Activated CD8-positive, alpha-beta memory T cell treated with anti-CD3 and anti-CD28 coated beads, Interleukin-2, amount 50 U/mL, for 4 hours (primary cell): ENCODE measurements around the gene PLCB2.

Experiments
- DNase-seq: peaks from one replicate; pipeline ENCODE4 v3.0.0-alpha.2; 2020

Gene PLCB2

DNA sequence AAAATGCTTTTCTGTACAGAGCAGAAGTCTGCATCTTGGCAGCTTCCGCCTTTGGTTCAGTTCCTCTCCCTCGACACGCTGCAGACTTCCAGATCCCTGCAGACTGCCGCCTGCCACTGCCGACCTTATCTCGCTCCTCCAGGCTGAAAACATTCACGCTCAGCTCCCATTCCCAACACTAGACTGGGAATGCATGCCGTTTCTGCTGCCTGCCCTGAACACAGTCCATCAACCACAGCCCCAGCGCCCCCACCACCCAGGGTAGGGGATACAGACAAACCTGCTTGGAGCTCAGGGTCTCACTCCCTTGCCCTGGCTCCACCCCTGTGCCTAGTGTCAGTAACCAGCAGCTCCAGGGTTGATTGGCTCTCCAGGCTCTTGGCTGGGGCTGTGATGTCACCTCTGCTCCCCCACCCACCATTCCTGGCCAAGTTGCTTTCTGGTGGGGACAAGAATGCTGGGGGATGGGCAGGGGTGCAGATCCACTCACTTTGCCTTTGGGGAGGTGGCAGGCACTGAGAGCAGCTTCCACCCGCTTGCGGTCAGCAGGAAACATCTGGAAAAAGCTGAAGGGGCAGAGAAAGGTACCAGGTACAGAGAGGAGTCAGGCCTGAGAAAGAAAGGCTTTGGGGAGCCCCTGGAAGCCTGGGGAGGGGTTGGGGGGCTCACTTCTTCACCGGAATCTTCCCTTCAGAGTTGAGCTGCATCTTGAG lies 6.1 kb downstream of the PLCB2 start:
- DNase-seq: no peak

DNA sequence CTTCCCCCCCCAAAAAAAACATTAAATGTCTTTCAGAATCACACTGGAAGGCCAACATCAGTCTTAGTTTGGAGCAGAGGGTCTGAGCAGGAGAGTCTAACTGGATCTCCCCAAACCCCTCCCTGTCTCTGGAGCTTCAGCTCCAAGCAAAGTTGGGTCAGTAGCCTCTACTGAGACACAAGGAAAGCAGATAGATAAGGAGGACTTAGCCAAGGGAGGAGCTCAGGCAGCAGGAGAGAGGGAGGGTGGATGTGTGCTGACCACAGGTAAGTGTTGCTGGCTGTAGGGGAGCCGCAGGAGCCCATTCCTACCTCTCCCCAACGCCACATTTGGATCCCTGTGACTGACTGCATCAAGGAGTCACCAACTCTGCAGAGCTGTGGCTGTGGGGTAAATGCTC lies 7.0 kb downstream of the PLCB2 start:
- no peak for DNase-seq

- DNase-seq: no peak
These were observed 7.4 kb downstream of the PLCB2 start for GRCh38 chr15:40300367-40300766.

DNA sequence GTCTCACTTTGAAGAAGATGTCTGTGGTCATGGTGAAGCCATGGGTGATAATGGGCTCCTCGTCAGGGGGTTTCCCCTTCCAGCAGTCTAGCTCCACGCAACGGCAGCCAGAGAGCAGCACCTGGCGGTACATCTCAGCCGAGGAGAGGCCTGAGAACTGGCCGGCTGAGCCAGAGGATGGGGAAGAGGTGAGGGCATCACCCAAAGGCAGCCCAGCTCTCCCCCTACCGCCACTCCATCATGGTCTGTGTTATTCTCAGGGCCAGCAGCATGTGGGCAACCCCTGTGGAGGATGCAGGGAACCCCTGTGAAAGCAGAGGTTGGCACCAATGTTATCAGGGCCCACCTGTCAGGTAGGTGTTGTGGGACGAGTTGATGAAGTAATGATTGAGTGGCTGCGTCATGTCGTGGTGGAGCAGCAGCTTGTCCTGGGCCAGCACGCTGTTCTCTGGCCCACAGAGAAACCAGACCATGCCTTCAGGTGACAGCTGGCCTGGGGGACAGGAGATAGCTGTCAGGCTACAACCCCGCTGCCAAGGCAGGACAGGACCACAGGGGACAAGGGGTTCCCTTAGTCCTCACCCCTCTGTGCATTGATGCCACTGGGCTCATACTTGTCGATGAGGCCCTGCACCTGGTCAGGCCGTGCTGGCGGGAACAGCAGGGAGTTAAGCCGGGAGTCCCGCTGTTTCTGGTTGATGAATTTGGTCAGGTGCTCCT lies 9.4 kb downstream of the PLCB2 start:
- DNase-seq: no peak

DNA sequence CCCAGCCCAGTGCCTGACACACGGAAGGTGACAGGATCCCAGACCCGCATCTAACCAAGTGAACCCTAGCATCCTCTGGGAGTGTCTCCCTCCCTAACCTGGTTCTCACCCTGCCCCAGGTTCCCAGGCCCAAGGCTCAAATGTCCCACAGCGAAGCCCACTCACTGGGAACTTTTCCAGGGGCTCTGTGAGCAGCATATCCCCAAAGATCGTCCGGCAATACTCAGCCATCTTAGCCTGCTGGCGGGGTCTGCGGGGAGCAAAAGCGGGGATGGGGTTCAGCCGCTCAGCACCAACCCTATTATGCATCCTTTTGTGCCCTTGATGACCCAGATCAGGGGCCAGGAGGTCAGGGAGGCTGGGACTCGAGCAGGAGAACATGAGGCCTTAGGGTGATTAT lies 10.4 kb downstream of the PLCB2 start:
- DNase-seq: no peak

DNA sequence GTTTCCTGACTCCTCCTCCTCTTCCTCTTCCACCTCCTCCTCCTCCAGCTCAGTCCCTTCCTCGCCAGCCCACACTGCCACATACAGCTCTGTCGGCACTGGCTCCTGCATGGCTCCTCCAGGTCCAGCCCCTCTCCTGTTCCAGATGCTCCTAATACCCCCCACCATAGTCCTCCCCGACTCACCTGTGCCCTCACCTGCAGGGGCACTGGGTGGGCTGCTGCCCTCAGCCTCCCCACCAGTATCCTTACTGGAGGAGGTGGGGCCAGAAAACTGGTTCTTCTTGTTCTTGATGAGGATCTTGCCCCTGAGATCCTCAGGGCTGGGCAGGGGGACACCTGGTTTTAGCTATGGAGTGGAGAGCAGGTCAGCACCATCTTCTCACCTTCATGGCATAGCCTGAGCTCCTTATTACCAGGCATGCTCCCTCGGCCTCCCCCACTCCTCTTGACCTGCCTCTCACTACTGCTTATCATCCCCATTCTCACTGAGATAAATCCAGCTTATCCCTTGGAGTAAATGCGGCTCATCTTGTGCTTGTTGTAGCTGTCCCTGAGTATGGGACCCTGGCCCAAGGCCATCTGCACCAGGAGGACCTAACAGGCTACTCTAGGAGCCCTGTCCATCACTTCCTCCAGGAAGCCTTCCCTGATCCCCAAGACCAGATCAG lies 11.0 kb downstream of the PLCB2 start:
- no peak for DNase-seq

DNA sequence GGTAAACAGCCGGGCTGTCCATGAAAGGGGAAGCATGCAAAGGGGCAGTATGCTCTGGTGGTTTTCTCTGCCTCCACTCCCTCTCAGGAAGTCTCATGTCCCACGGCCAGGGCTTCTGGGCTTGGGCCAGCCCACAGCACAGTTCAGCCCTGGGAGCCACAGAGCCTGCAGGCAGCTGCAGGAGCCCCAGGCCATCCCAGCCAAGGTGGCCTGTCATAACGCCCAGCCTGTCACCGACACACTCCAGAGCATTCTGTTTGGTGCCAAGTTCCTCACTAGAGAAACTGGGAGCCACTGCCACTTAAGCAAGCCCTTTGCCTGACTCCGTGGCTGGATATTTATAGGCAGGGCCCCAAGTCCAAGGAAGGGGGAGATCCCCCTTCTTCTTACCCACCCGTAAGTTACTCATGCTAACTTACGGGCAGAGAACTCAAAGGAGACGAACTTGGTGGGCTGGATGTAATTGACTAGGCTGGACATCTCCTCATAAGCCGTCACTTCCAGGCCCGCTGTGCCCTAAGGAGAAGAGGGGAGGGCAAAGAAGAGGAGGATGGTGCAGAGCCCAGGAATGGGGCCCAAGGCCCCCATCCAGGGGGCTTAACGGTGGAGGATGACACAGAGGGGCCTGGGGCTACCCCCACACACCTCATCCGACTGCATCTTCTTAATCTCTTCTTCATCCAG lies 11.7 kb downstream of the PLCB2 start:
- no peak for DNase-seq

GRCh38 chr15:40295297-40295696 lies 12.4 kb downstream of the PLCB2 start:
- no peak for DNase-seq

GRCh38 chr15:40293905-40294895 lies 13.5 kb downstream of the PLCB2 start:
- DNase-seq: no peak

GRCh38 chr15:40293006-40293405 lies 14.7 kb downstream of the PLCB2 start:
- DNase-seq: no peak

DNA sequence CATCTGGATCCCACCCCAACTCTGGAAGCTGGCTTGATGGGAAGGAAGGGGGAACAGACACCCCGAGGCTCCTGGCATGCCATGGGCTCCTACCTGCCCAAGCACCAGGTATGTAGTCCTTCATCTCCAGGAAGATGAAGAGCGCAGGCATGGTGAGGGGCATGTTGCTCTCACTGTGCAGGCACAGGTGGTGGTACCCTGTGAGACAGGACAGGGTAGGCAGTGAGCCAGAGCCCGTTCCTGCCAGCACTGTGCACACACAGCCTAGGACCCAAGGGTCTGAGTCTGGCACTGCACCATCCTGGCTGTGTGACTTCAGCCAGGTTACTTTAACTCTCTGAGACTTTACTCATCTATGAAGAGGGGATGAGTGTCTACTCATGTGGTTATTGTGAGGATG lies 15.5 kb downstream of the PLCB2 start:
- no peak for DNase-seq

DNA sequence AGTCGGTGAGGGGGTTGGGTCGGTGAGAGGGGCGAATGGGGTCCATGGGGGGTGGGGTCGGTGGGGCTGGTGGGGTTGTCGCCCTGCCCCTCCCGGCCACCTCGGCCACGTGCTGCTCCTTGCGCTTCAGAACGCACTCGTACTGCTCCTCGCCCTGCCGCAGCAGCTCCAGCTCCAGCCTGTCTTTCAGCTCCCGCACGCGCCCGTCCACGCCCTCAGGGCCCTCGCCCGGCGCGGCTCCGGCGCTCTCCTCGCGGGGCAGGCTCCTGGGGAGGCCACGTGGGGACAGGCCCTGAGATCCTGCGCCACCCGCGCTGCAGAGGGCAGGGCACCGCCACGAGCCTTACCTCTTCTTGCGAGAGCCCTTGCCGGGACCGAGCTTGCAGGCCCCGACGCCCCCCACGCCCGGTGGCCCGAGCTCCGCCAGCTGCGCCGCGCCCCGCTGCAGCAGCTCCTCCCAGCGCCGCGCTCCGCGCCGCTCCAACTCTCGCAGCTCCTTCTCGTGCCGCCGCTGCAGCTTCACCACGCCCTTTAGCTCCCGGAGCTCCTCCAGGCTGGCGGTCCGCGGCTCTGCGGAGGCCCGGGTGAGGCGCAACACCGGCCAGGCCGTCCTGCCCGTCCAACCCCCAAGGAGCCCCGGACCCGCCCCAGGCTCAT lies 16.7 kb downstream of the PLCB2 start:
- no peak for DNase-seq

DNA sequence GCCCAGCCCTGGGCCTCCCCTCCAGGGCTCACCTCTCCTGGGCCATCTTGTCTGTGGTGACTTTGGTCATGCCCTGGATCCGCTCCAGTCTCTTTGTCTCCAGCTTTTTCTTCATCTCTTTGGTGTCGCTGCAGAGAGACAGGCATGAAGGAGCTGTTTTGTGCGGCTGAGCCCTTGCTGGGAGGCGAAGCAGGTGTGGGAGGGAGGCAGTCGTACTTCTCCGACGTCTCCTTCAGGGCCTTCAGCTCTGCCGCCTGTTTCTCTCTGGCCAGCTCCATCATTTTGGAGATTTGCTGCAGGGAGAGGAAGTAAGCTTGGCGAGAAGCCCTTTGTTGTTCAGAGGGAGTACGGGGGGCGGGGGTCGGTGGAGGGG lies 17.2 kb downstream of the PLCB2 start:
- DNase-seq: no peak

DNA sequence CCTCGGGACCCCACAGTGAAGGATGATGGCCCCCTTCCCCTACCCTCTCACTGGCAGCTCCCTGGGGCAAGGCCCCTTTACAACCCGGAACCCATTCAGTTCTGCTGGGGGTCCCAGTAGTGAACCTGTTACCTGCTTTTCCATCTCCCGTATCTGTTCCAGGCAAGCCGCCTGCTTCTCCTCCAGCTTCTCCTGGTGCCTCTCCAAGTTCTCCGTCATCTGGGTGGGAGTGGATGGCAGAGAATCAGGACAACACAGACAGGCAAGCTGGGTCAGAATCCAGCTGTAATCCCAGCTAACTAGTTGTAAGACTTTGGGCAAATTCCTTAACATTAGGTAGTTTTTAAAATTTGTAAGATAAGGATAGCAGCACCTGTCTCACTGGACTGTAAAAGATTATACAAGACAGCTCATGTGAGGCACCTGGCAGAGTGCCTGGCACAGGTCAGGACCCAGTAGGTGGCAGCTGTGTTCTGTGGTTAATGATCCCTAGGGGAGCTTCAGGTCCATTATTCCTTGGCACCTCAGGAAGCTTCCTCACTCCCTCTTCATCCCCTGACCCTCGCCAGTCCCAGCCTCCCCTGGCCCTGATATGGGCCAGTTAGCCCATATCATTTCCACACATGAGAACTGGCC lies 18.5 kb downstream of the PLCB2 start:
- DNase-seq: no peak

DNA sequence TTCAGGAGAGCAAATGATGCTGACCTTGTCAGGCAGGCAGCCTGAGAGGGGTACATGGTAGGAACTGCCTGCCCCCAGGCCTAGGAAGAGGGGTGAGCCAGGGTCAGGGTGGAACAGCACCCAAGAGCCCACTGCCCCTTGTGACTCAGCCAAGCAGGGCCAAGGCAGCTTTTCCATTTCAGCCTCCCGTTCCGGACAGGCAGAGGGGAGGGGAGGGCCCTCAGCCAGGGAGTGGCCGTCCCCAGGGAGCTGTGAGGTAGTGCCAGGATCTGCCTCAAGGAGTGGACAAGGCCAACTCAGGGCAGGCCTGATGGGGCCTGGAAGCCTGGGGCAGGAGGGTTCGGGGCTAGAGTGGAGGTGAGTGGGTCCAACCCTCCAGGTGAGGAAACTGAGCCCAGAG lies 19.8 kb downstream of the PLCB2 start:
- DNase-seq: no peak

GRCh38 chr15:40287505-40287904 lies 20.2 kb downstream of the PLCB2 start:
- DNase-seq: no peak

- DNase-seq: no peak
These were observed 20.9 kb downstream of the PLCB2 start for GRCh38 chr15:40286794-40287193.

- no peak for DNase-seq
These were observed 21.6 kb downstream of the PLCB2 start for GRCh38 chr15:40286061-40286532.

GRCh38 chr15:40285554-40286011 lies 22.2 kb downstream of the PLCB2 start:
- DNase-seq: no peak

- DNase-seq: no peak
These were observed 22.6 kb downstream of the PLCB2 start for GRCh38 chr15:40285151-40285550.
